T-helper 17 cell (primary cell): ENCODE measurements around the gene IL32. TPM values are rescaled to one million over a fixed set of nuclear protein-coding genes. Genes with fewer than 3 reads are reported as not detected.
"Not testable (repeated sequence)": the region's sequence is repeated elsewhere in the genome, so short reads cannot be mapped to it uniquely, and the experiment has no call there.

ENCODE experiments used
- ATAC-seq: fragments of 150-1000 bp; cut with Tn5 transposase; 2 replicates; pipeline ENCODE4 v1.10.0; 2021; ENCODE audit warnings: mild to moderate bottlenecking, moderate library complexity
- DNase-seq, 3 donors: peaks; one replicate each; pipeline versions ENCODE4 v3.0.0 to v3.0.0-alpha.2; 2020 to 2021
- H3K9me3 ChIP-seq: one replicate; pipeline ENCODE4 v1.7.0; 2013; ENCODE audit warnings: low read length, mild to moderate bottlenecking; ENCODE audit not compliant: control insufficient read depth, poor library complexity, severe bottlenecking
- H3K27ac Mint-ChIP-seq: one replicate; pipeline ENCODE4 v1.8.0; 2022; ENCODE audit warnings: mild to moderate bottlenecking, moderate library complexity, mixed read lengths
- H3K27me3 Mint-ChIP-seq: one replicate; pipeline ENCODE4 v1.8.0; 2022; ENCODE audit warnings: mixed read lengths
- H3K36me3 Mint-ChIP-seq: one replicate; pipeline ENCODE4 v1.8.0; 2022; ENCODE audit warnings: low read depth, mixed read lengths
- H3K4me1 Mint-ChIP-seq: one replicate; pipeline ENCODE4 v1.8.0; 2022; ENCODE audit warnings: mild to moderate bottlenecking, mixed read lengths
- H3K4me3 Mint-ChIP-seq: one replicate; pipeline ENCODE4 v1.8.0; 2022; ENCODE audit warnings: mild to moderate bottlenecking, moderate library complexity, mixed read lengths
- total RNA-seq, 4 donors: library from RNA in 2 of 4; stranded (reverse) in 2 of 4; gene quantifications; one replicate each; pipeline ENCODE4 v1.2.3 and lab custom pipeline; 2022 to 2026

The IL32 gene
- total RNA-seq, 2 donors from 2014 or later = 1,099 to 1,147 TPM

- DNase-seq (peak; percentile 54 to 73 (median 67)), ATAC-seq (peak; percentile 90)
- H3K27me3 Mint-ChIP-seq = no peaks in the 10 kb centered on the region
- peaks cover 3% of the 10 kb centered on the region for H3K36me3 Mint-ChIP-seq
- H3K4me3 Mint-ChIP-seq = peak overlapping the region; percentile 91
- peak overlapping the region; percentile 98 for H3K27ac Mint-ChIP-seq
- peaks cover 71% of the 10 kb centered on the region for H3K4me1 Mint-ChIP-seq
- H3K9me3 ChIP-seq = no peaks in the 10 kb centered on the region
Observed at GRCh38 chr16:3074860-3075522, 9.6 kb downstream of the IL32 start.

- ATAC-seq (peak; percentile 29), DNase-seq (no peak)
- Mint-ChIP-seq H3K27ac (peak overlapping the region; percentile 98), H3K27me3 (no peaks in the 10 kb centered on the region), H3K4me3 (peak overlapping the region; percentile 91), H3K36me3 (peaks cover 3% of the 10 kb centered on the region), H3K4me1 (peaks cover 69% of the 10 kb centered on the region)
- H3K9me3 ChIP-seq = no peaks in the 10 kb centered on the region
Observed at GRCh38 chr16:3075523-3075915, 10.1 kb downstream of the IL32 start.

- H3K27ac Mint-ChIP-seq = peak overlapping the region; percentile 98
- not testable (repeated sequence) for H3K9me3 ChIP-seq, DNase-seq, H3K36me3 Mint-ChIP-seq, H3K27me3 Mint-ChIP-seq, ATAC-seq
- peaks cover 69% of the 10 kb centered on the region for H3K4me1 Mint-ChIP-seq
- H3K4me3 Mint-ChIP-seq = peak overlapping the region; percentile 91
Observed at GRCh38 chr16:3075946-3076345, 10.5 kb downstream of the IL32 start.

- H3K4me3 Mint-ChIP-seq = peak overlapping the region; percentile 91
- H3K36me3 Mint-ChIP-seq = peaks cover 3% of the 10 kb centered on the region
- peaks cover 64% of the 10 kb centered on the region for H3K4me1 Mint-ChIP-seq
- peak overlapping the region; percentile 98 for H3K27ac Mint-ChIP-seq
- no peaks in the 10 kb centered on the region for H3K9me3 ChIP-seq
- no peaks in the 10 kb centered on the region for H3K27me3 Mint-ChIP-seq
- no peak for DNase-seq
- ATAC-seq = no peak
Observed at GRCh38 chr16:3076577-3076976, 11.1 kb downstream of the IL32 start.

GRCh38 chr16:3080024-3080423 lies 14.6 kb downstream of the IL32 start:
- Mint-ChIP-seq H3K36me3 (no peaks in the 10 kb centered on the region), H3K4me1 (peaks cover 44% of the 10 kb centered on the region), H3K4me3 (no peak overlapping the region), H3K27me3 (no peaks in the 10 kb centered on the region), H3K27ac (peak overlapping the region; percentile 98)
- ATAC-seq (no peak), DNase-seq (no peak)
- H3K9me3 ChIP-seq = no peaks in the 10 kb centered on the region

GRCh38 chr16:3081957-3082356 lies 16.5 kb downstream of the IL32 start:
- DNase-seq, H3K9me3 ChIP-seq, ATAC-seq, H3K4me3 Mint-ChIP-seq, H3K27me3 Mint-ChIP-seq, H3K36me3 Mint-ChIP-seq: not testable (repeated sequence)
- Mint-ChIP-seq H3K27ac (peak overlapping the region; percentile 24), H3K4me1 (peaks cover 38% of the 10 kb centered on the region)

- not testable (repeated sequence) for ATAC-seq, H3K27me3 Mint-ChIP-seq, H3K4me3 Mint-ChIP-seq, DNase-seq, H3K36me3 Mint-ChIP-seq, H3K9me3 ChIP-seq
- peaks cover 37% of the 10 kb centered on the region for H3K4me1 Mint-ChIP-seq
- peak overlapping the region; percentile 24 for H3K27ac Mint-ChIP-seq
Observed at GRCh38 chr16:3083408-3083807, 18.0 kb downstream of the IL32 start.

GRCh38 chr16:3084491-3084890 lies 19.1 kb downstream of the IL32 start:
- Mint-ChIP-seq H3K4me1 (peaks cover 36% of the 10 kb centered on the region), H3K27ac (peak overlapping the region; percentile 6)
- no peak for ATAC-seq

GRCh38 chr16:3084969-3085670 lies 19.7 kb downstream of the IL32 start:
- Mint-ChIP-seq H3K36me3 (no peaks in the 10 kb centered on the region), H3K4me3 (peak overlapping the region; percentile 50), H3K4me1 (peaks cover 34% of the 10 kb centered on the region), H3K27me3 (no peaks in the 10 kb centered on the region), H3K27ac (peak overlapping the region; percentile 6)
- ATAC-seq (no peak), DNase-seq (no peak)
- H3K9me3 ChIP-seq = no peaks in the 10 kb centered on the region

More at GRCh38 chr16:3084491-3084890, 19.1 kb downstream of the IL32 start:
- H3K27me3 Mint-ChIP-seq = no peaks in the 10 kb centered on the region
- H3K9me3 ChIP-seq = no peaks in the 10 kb centered on the region
- H3K36me3 Mint-ChIP-seq = no peaks in the 10 kb centered on the region
- H3K4me3 Mint-ChIP-seq = no peak overlapping the region
- DNase-seq = no peak

GRCh38 chr16:3085868-3086595 lies 20.6 kb downstream of the IL32 start:
- Mint-ChIP-seq H3K4me1 (peaks cover 32% of the 10 kb centered on the region), H3K27ac (peak overlapping the region; percentile 77), H3K27me3 (no peaks in the 10 kb centered on the region), H3K36me3 (no peaks in the 10 kb centered on the region), H3K4me3 (peak overlapping the region; percentile 50)
- no peaks in the 10 kb centered on the region for H3K9me3 ChIP-seq
- DNase-seq (no peak), ATAC-seq (no peak)

- no peak for DNase-seq
- peaks cover 37% of the 10 kb centered on the region for H3K4me1 Mint-ChIP-seq
- peak overlapping the region; percentile 77 for H3K27ac Mint-ChIP-seq
- H3K9me3 ChIP-seq = no peaks in the 10 kb centered on the region
- H3K4me3 Mint-ChIP-seq = peak overlapping the region; percentile 50
- no peaks in the 10 kb centered on the region for H3K36me3 Mint-ChIP-seq
- no peaks in the 10 kb centered on the region for H3K27me3 Mint-ChIP-seq
- peak; percentile 45 for ATAC-seq
Observed at GRCh38 chr16:3086596-3087242, 21.3 kb downstream of the IL32 start.

- H3K4me3 Mint-ChIP-seq = peak overlapping the region; percentile 66
- H3K27me3 Mint-ChIP-seq = no peaks in the 10 kb centered on the region
- H3K27ac Mint-ChIP-seq = peak overlapping the region; percentile 77
- DNase-seq = no peak
- no peaks in the 10 kb centered on the region for H3K9me3 ChIP-seq
- H3K36me3 Mint-ChIP-seq = no peaks in the 10 kb centered on the region
- ATAC-seq = no peak
- H3K4me1 Mint-ChIP-seq = peaks cover 37% of the 10 kb centered on the region
Observed at GRCh38 chr16:3087243-3088235, 22.1 kb downstream of the IL32 start.
